HG03439 (cell line): ENCODE data around the gene NUDCD3.
A peak's percentile ranks its signal among the peaks of the same experiment; 100 is the strongest.

Experiments
- ATAC-seq: cut with Tn5 transposase; IDR thresholded peaks from one replicate; pipeline ENCODE4 v1.9.1; 2021; ENCODE audit warnings: mild to moderate bottlenecking, moderate library complexity; ENCODE audit not compliant: unreplicated experiment

Gene NUDCD3

GRCh38 chr7:44482502-44483485, 7.7 kb downstream of the NUDCD3 start:
- no peak for ATAC-seq

GRCh38 chr7:44477938-44478337, 12.5 kb downstream of the NUDCD3 start:
- ATAC-seq = no peak

DNA sequence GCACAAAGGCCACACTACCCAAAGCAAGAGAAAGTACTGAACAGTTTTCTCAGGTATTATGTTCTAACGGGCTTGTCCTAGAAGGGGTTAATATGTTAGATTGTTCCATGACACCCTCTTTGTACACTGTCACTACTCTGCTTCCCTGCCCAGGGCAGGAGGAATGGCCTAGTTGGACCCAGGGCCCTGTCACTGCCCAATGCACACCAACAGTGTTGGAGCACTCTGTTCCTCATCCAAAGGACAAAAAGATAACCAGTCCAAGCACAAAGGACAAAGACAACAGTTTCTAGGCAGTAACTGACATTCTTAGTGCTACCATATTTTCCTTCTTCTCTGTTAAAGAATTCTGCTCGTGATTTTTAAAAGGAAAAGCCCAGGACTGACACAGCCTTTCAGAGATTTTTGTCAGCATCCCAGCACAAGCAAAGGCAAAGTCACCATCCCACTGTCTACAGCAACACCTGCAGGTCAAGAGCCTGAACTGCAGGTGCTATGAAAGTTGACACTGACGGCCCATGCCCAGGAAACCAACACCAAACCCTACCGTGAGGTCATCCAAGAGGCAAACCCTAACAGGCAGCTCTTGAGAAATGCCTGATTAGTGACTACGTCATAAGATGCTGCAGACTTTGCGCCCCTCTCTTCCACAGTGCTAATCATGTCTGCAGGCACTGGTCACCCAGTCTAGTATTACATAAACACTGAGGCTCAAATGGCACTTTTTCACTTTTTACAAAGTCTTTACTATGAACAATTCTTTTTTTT, 13.2 kb downstream of the NUDCD3 start:
- ATAC-seq = peak; percentile 85

- ATAC-seq = no peak
These were observed 14.1 kb downstream of the NUDCD3 start for GRCh38 chr7:44476313-44476712.

- no peak for ATAC-seq
These were observed 17.2 kb downstream of the NUDCD3 start for GRCh38 chr7:44473295-44473694.

GRCh38 chr7:44472843-44473242, 17.6 kb downstream of the NUDCD3 start:
- no peak for ATAC-seq

DNA sequence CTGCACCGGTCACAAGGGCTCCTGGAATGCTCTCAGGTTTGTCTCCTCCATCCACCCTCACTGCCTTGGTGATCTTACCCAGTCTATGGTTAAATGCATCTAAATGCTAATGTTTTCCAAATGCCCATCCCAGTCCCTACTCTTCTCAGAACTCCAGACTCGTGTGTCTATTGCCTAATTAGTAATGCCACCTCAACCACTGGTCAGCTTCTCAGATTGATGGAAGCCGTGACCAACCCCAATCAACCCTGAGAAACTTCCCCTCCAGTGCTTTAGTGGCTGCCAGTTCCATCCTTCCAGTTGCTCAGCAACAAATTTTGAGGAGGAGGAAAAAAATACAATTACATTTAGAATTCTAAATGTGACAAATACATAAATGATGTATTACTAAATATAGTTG, 18.6 kb downstream of the NUDCD3 start:
- no peak for ATAC-seq

DNA sequence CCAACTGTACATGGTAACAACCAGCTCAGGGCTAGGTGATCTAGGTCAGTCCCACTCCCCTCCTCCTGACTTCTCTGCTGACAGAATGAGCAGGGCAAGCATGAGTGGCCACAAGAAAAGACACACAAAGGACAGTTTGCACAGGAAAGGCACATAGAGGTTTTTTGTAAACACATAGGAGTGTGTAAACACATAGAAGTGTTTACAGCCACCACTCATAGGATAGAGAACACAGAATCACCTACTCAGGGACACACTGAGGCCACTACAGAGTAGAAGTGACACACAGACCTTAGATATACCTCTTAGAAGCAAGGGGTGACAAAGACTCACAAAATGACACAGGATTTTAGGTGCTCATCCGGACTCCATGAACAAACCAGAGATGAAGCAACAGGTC, 19.0 kb downstream of the NUDCD3 start:
- ATAC-seq = no peak

DNA sequence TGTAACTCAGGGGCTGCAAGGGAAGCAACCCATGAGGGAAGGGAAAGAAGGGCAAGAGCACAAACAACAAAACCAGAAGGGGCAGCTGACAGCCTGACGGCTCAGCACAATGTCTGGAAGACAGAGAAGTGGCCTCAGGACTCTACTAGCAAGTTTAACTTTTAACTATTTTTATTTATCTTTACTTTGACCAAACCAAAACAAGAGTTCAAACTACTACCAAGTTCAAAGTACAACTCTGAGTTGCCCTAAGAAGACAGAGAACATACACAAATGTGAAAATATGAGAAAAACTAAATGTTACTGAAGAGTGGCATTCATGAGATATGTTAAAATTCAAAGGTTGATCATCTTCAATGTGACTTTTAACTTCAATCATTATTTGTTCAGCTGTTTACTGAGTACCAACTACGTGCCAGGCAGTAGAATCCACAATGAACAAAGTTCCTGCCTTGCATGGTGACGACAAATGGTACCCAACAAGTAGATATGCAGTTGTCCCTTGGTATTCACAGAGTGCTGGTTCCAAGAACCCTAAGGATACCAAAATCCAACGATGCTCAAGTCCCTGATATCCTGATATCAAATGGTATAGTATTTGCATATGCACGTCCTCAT, 19.7 kb downstream of the NUDCD3 start:
- ATAC-seq = no peak

GRCh38 chr7:44470135-44470479, 20.4 kb downstream of the NUDCD3 start:
- ATAC-seq = no peak

GRCh38 chr7:44469461-44470134, 20.9 kb downstream of the NUDCD3 start:
- no peak for ATAC-seq

- ATAC-seq = no peak
These were observed 23.3 kb downstream of the NUDCD3 start for GRCh38 chr7:44467217-44467548.

- ATAC-seq = no peak
These were observed 23.9 kb downstream of the NUDCD3 start for GRCh38 chr7:44466300-44467216.

DNA sequence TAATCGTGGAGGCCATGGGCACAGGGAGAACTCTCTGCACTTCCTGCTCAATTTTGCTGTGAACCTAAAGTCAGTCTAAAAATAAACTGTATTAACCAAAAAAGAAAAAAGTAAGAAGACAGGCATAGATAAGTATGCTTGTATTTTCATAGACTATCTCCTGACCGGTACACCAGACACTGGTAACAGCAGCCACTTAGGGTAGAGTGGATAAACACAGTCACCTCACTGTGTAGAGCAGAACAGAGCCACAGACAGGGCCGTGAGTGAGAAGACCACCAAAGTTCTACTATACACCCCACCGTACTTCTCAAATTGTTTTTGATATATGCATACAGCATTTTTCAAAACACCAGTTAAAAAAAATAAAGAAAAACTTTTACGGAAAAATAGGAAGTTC, 25.0 kb downstream of the NUDCD3 start:
- ATAC-seq = no peak

GRCh38 chr7:44463169-44463808, 27.2 kb downstream of the NUDCD3 start:
- no peak for ATAC-seq

- peak; percentile 35 for ATAC-seq
These were observed 29.1 kb downstream of the NUDCD3 start for GRCh38 chr7:44461387-44461786.

DNA sequence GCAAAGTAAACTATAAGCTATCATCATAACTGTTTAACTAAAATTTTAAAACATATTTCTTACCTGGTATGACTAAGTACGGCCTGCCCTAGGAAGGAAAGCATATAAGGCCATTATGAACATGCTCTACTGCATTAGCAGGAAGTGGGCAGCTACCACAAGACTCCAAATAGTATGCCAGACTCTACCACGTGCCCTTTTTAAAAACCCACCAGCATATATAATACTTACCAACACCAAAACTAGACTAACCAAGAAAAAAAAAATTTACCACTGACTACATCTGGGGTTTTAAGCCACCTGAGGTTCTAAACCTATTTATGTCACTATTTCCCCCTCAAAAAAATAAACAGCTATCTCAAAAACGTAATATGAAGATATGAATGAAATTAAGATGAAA, 30.1 kb downstream of the NUDCD3 start:
- ATAC-seq = peak; percentile 94

DNA sequence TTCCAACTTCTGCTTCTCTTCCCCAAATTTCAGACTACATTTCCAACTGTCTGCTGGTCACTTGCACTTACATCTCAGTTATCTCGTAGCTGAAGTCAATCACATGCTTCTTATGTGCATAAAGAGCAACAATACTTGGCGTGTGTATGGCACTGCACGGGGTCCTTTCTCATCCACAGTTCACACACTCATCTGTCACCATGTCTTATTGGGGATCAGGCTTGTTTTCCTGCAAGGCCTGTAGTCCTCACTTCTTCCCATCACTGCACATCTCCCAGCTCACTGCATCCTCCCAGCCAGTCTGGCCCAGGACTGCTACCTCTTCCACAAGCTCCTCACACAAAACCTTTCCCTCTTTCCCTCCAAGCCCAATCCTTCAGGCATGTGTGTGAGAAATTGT, 35.3 kb downstream of the NUDCD3 start:
- ATAC-seq = no peak

GRCh38 chr7:44454348-44454747, 36.1 kb downstream of the NUDCD3 start:
- ATAC-seq = no peak

GRCh38 chr7:44451123-44451522, 39.3 kb downstream of the NUDCD3 start:
- no peak for ATAC-seq
